NCI-H1417 treated with DMSO at 0.1 percent for 48 hours (cell line): ENCODE measurements around the gene BRCA1.
A peak's percentile ranks its signal among the peaks of the same experiment; 100 is the strongest.
"Not testable (repeated sequence)": the region's sequence is repeated elsewhere in the genome, so short reads cannot be mapped to it uniquely, and the experiment has no call there.

Experiments
- DNase-seq: peaks from one replicate; lab custom pipeline; 2025; lab: John Stamatoyannopoulos, UW

BRCA1 gene

GRCh38 chr17:43125133-43125966, at the start of gene BRCA1:
Gene BRCA1, minus strand, starts transcription at chr17:43125364. Its CDS starts 1,268 bp downstream, at chr17:43124096.
- peak; percentile 99 for DNase-seq

GRCh38 chr17:43171586-43172487, 46.7 kb upstream of the BRCA1 start:
- no peak for DNase-seq

GRCh38 chr17:43170766-43171585, 45.8 kb upstream of the BRCA1 start, which contains the start of gene NBR1:
Gene NBR1, plus strand, starts transcription at chr17:43171214. Its CDS starts 4,586 bp downstream, at chr17:43175800.
- peak; percentile 94 for DNase-seq

GRCh38 chr17:43170140-43170765, 45.1 kb upstream of the BRCA1 start:
- peak; percentile 89 for DNase-seq

- no peak for DNase-seq
Observed at GRCh38 chr17:43169561-43170139, 44.5 kb upstream of the BRCA1 start.

GRCh38 chr17:43165971-43166370, 40.8 kb upstream of the BRCA1 start:
- DNase-seq: not testable (repeated sequence)

- not testable (repeated sequence) for DNase-seq
Observed at GRCh38 chr17:43159957-43160356, 34.8 kb upstream of the BRCA1 start.

GRCh38 chr17:43159232-43159631, 34.1 kb upstream of the BRCA1 start:
- DNase-seq: not testable (repeated sequence)

- DNase-seq: no peak
Observed at GRCh38 chr17:43155666-43156065, 30.5 kb upstream of the BRCA1 start.

GRCh38 chr17:43153197-43153835, 28.2 kb upstream of the BRCA1 start:
- not testable (repeated sequence) for DNase-seq

- DNase-seq: no peak
Observed at GRCh38 chr17:43151880-43152456, 26.8 kb upstream of the BRCA1 start.

- DNase-seq: no peak
Observed at GRCh38 chr17:43146649-43147048, 21.5 kb upstream of the BRCA1 start.

GRCh38 chr17:43143201-43143600, 18.0 kb upstream of the BRCA1 start:
- no peak for DNase-seq

- no peak for DNase-seq
Observed at GRCh38 chr17:43142153-43142552, 17.0 kb upstream of the BRCA1 start.

GRCh38 chr17:43140396-43141332, 15.5 kb upstream of the BRCA1 start:
- DNase-seq: no peak

- DNase-seq: not testable (repeated sequence)
Observed at GRCh38 chr17:43138531-43138930, 13.4 kb upstream of the BRCA1 start.

- not testable (repeated sequence) for DNase-seq
Observed at GRCh38 chr17:43136574-43136973, 11.4 kb upstream of the BRCA1 start.

GRCh38 chr17:43135454-43135819, 10.3 kb upstream of the BRCA1 start:
- DNase-seq: no peak
